K562 (cell line): Measurements from ENCODE around the gene ZBTB48. TPM values are rescaled to one million over a fixed set of nuclear protein-coding genes. Genes with fewer than 3 reads are reported as not detected.

Source experiments
- CGGBP1 ChIP-seq: fragments of 250-450 bp; sonication (Bioruptor Pico); IDR thresholded peaks from 2 replicates; pipeline ENCODE4 v1.9.0; 2021; ENCODE audit warnings: mild to moderate bottlenecking
- HMG20A ChIP-seq: fragments of 450-650 bp; formaldehyde crosslinking; conservative IDR thresholded peaks from 2 replicates; pipeline ENCODE4 v1.4.0; 2020; ENCODE audit warnings: mild to moderate bottlenecking, mixed read lengths
- ILF3 ChIP-seq: fragments of 450-650 bp; IDR thresholded peaks from 2 replicates; pipeline ENCODE4 v1.6.1; 2018; ENCODE audit warnings: antibody characterized with exemption, mild to moderate bottlenecking, moderate library complexity, borderline replicate concordance
- IRF9 ChIP-seq: fragments of 450-650 bp; IDR thresholded peaks from 2 replicates; pipeline ENCODE4 v1.6.1; 2016; ENCODE audit warnings: missing biosample characterization, missing genetic modification characterization
- JUN ChIP-seq, 2 experiments: sonication (generic) in 1 of 2; formaldehyde crosslinking in 1 of 2; IDR thresholded peaks; 2 replicates each; pipeline versions ENCODE4 v1.6.1 to v1.8.0; 2012 to 2022; ENCODE audit warnings: borderline replicate concordance in 2 of 2, mild to moderate bottlenecking in 2 of 2, improper control_type of control experiment in 1 of 2, low read depth in 1 of 2, low read length in 1 of 2, missing genetic modification reagents in 1 of 2
- MAZ ChIP-seq, 2 experiments: fragments of 450-650 bp in 1 of 2; sonication (generic) in 1 of 2; formaldehyde crosslinking; IDR thresholded peaks in 1 of 2; conservative IDR thresholded peaks in 1 of 2; 2 replicates each; pipeline versions ENCODE4 v1.4.0 to v1.5.0; 2020; ENCODE audit warnings: mild to moderate bottlenecking in 1 of 2, missing genetic modification reagents in 1 of 2
- MLX ChIP-seq, 2 experiments: fragments of 450-650 bp in 1 of 2; sonication (generic) in 1 of 2; formaldehyde crosslinking; conservative IDR thresholded peaks; 2 replicates each; pipeline versions ENCODE4 v1.4.0 to v1.8.1; 2020 to 2022; ENCODE audit warnings: mild to moderate bottlenecking in 1 of 2, missing genetic modification reagents in 1 of 2
- NR3C1 ChIP-seq: sonication (generic); formaldehyde crosslinking; IDR thresholded peaks from 2 replicates; pipeline ENCODE4 v1.8.1; 2022; ENCODE audit warnings: missing genetic modification reagents
- POLR2A ChIP-seq: fragments of 450-650 bp; conservative IDR thresholded peaks from 2 replicates; pipeline ENCODE4 v1.6.1; 2016
- POLR2G ChIP-seq: fragments of 200-400 bp; formaldehyde crosslinking; IDR thresholded peaks from 2 replicates; pipeline ENCODE4 v1.6.1; 2017; ENCODE audit warnings: low read depth, mild to moderate bottlenecking, antibody characterized with exemption, low read length, moderate library complexity
- RBM14 ChIP-seq: fragments of 200-400 bp; formaldehyde crosslinking; IDR thresholded peaks from 2 replicates; pipeline ENCODE4 v1.6.1; 2018; ENCODE audit warnings: low read depth, mild to moderate bottlenecking, low read length, moderate library complexity, borderline replicate concordance; ENCODE audit not compliant: insufficient read depth
- SMAD4 ChIP-seq: fragments of 250-450 bp; sonication (Bioruptor Pico); conservative IDR thresholded peaks from 2 replicates; pipeline ENCODE4 v1.8.0; 2021; ENCODE audit warnings: inconsistent platforms, mild to moderate bottlenecking, moderate library complexity
- TAL1 ChIP-seq: fragments of 450-650 bp; IDR thresholded peaks from 2 replicates; pipeline ENCODE4 v1.6.1; 2016; ENCODE audit warnings: mild to moderate bottlenecking
- THAP12 ChIP-seq: fragments of 250-450 bp; sonication (Bioruptor Pico); IDR thresholded peaks from 2 replicates; pipeline ENCODE4 v1.9.0; 2021; ENCODE audit warnings: mild to moderate bottlenecking, inconsistent platforms
- ZC3H11A ChIP-seq: IDR thresholded peaks from 2 replicates; pipeline ENCODE4 v1.6.1; 2012; ENCODE audit warnings: low read depth, low read length, improper control_type of control experiment
- ZFPM2 ChIP-seq: fragments of 250-450 bp; sonication (Bioruptor Pico); IDR thresholded peaks from 2 replicates; pipeline ENCODE4 v1.5.1; 2022; ENCODE audit warnings: mild to moderate bottlenecking
- ZNF175 ChIP-seq: fragments of 200-800 bp; sonication (Bioruptor generic); IDR thresholded peaks from 2 replicates; pipeline ENCODE4 v1.6.1; 2016; ENCODE audit warnings: low read depth, mild to moderate bottlenecking, missing genetic modification characterization, missing compliant biosample characterization
- ZNF518B ChIP-seq: fragments of 250-450 bp; sonication (Bioruptor Pico); IDR thresholded peaks from 2 replicates; pipeline ENCODE4 v1.5.0; 2021; ENCODE audit warnings: mild to moderate bottlenecking, moderate library complexity
- polyA plus RNA-seq, 8 experiments: library from polyadenylated mRNA; depleted of rRNA in 4 of 8; stranded (reverse) in 5 of 8; unstranded in 3 of 8; fragments of >200 nt; fragmentation: Nextera tagmentation in 2 of 8; fragmentation: Illumina TruSeq in 1 of 8; extraction: Ambion mirVana in 2 of 8; extraction: Trizol in 1 of 8; gene quantifications; 2 replicates each; pipeline versions ENCODE4 v1.2.1 to v1.2.3, GENCODE V29; 2011 to 2014; ENCODE audit warnings: inconsistent platforms in 1 of 8, missing spikeins in 1 of 8
- total RNA-seq, 7 experiments: library from RNA; depleted of rRNA in 6 of 7; stranded (reverse); fragments of >200 nt in 6 of 7; fragmentation: Illumina TruSeq in 2 of 7; extraction: Trizol in 2 of 7; gene quantifications; 2 replicates each; pipeline versions ENCODE4 v1.2.1 to v1.2.3, GENCODE V29; 2011 to 2021; ENCODE audit warnings: low replicate concordance in 1 of 7

The ZBTB48 gene
- total and polyA plus RNA-seq, 9 of the 15 experiments (the other 6 are each of a cell fraction or from before 2014, with no cell fraction given): 1.9 to 66.9 (median 29.5) TPM

- TF ChIP-seq MLX (CRISPR knock-in tag; conservative IDR thresholded peaks at IDR 0.05) (no peak), ZC3H11A (no peak), CGGBP1 (no peak), ZNF175 (CRISPR knock-in tag) (no peak), SMAD4 (CRISPR knock-in tag) (no peak), RBM14 (no peak), HMG20A (CRISPR knock-in tag) (no peak), ILF3 (peak; percentile 94; the same call in 1 of the 2 replicates), IRF9 (tag) (no peak), MAZ (CRISPR knock-in tag; conservative IDR thresholded peaks at IDR 0.05 in 1 of 2, IDR thresholded peaks at IDR 0.05 in 1 of 2) (peak; percentile 63 to 68), THAP12 (CRISPR knock-in tag) (peak; percentile 79), NR3C1 (CRISPR knock-in tag) (no peak), POLR2A (peak; percentile 79), JUN (IDR thresholded peaks at IDR 0.05; ENCODE audit: borderline replicate concordance, low read depth, low read length) (no peak; the same call in 1 of the 2 replicates), JUN (CRISPR knock-in tag; IDR thresholded peaks at IDR 0.05; ENCODE audit: borderline replicate concordance) (peak; percentile 73; the same call in 1 of the 2 replicates), TAL1 (no peak), POLR2G (peak; percentile 90), ZNF518B (CRISPR knock-in tag) (no peak), ZFPM2 (CRISPR knock-in tag) (no peak)
Measured at GRCh38 chr1:6624710-6625583, 45.2 kb downstream of the ZBTB48 start, which contains the start of gene THAP3 (continued).
